WTC11 (cell line): ENCODE results near the gene RAB34. TPM values are rescaled to one million over a fixed set of nuclear protein-coding genes. Genes with fewer than 3 reads are reported as not detected.

Experiments
- ATAC-seq: fragments of 200-7000 bp; cut with Tn5 transposase; 2 replicates; pipeline ENCODE4 v1.10.0; 2021; ENCODE audit warnings: mild to moderate bottlenecking, moderate library complexity
- CTCF ChIA-PET: fragments of 300-600 bp; sonication (Branson Sonifier 250); formaldehyde crosslinking; loops from one replicate; lab custom pipeline; 2021; ENCODE audit warnings: antibody characterized with exemption; lab: Charles Lee
- POLR2A ChIA-PET: fragments of 350-600 bp; sonication (Branson Sonifier 250); formaldehyde crosslinking; loops from one replicate; lab custom pipeline; 2021; ENCODE audit warnings: antibody characterized with exemption; lab: Charles Lee
- DNase-seq: peaks from one replicate; pipeline ENCODE4 v3.0.0; 2021; ENCODE audit warnings: low spot score
- H3K27ac Mint-ChIP-seq: 2 replicates; pipeline ENCODE4 v1.8.0; 2021; ENCODE audit warnings: mixed read lengths
- H3K27me3 Mint-ChIP-seq: 2 replicates; pipeline ENCODE4 v1.8.0; 2021; ENCODE audit warnings: low read depth, mild to moderate bottlenecking, moderate library complexity, mixed read lengths
- H3K36me3 Mint-ChIP-seq: 2 replicates; pipeline ENCODE4 v1.8.0; 2021; ENCODE audit warnings: mixed read lengths
- H3K4me1 Mint-ChIP-seq: 2 replicates; pipeline ENCODE4 v1.8.0; 2022; ENCODE audit warnings: mixed read lengths
- H3K4me3 Mint-ChIP-seq: 2 replicates; pipeline ENCODE4 v1.8.0; 2021; ENCODE audit warnings: mild to moderate bottlenecking, moderate library complexity, mixed read lengths
- H3K9me3 Mint-ChIP-seq: 2 replicates; pipeline ENCODE4 v1.8.0; 2021; ENCODE audit warnings: mixed read lengths
- ELF4 ChIP-seq: sonication (generic); formaldehyde crosslinking; IDR thresholded peaks from 2 replicates; pipeline ENCODE4 v1.8.1; 2022; ENCODE audit warnings: low read depth, mild to moderate bottlenecking, moderate library complexity, missing genetic modification reagents
- FOXJ3 ChIP-seq: sonication (generic); formaldehyde crosslinking; IDR thresholded peaks from 2 replicates; pipeline ENCODE4 v1.9.0; 2021; ENCODE audit warnings: missing genetic modification reagents, mild to moderate bottlenecking, borderline replicate concordance
- GRHL2 ChIP-seq: fragments of 250-450 bp; sonication (Bioruptor Pico); IDR thresholded peaks from 2 replicates; pipeline ENCODE4 v1.8.0; 2022; ENCODE audit warnings: mild to moderate bottlenecking, moderate library complexity; ENCODE audit not compliant: insufficient replicate concordance, severe bottlenecking
- GTF2I ChIP-seq: fragments of 250-450 bp; sonication (Bioruptor Pico); conservative IDR thresholded peaks from 2 replicates; pipeline ENCODE4 v1.4.0; 2021; ENCODE audit warnings: mild to moderate bottlenecking
- HMGA2 ChIP-seq: fragments of 250-450 bp; sonication (Bioruptor Pico); IDR thresholded peaks from 2 replicates; pipeline ENCODE4 v1.4.0; 2021; ENCODE audit warnings: mild to moderate bottlenecking, moderate library complexity
- IRF1 ChIP-seq: sonication (generic); formaldehyde crosslinking; IDR thresholded peaks from 2 replicates; pipeline ENCODE4 v1.8.0; 2023; ENCODE audit warnings: missing genetic modification reagents
- IRF2 ChIP-seq: sonication (generic); formaldehyde crosslinking; IDR thresholded peaks from 2 replicates; pipeline ENCODE4 v1.8.0; 2022; ENCODE audit warnings: low read depth, missing genetic modification reagents, borderline replicate concordance
- KAT7 ChIP-seq: sonication (generic); formaldehyde crosslinking; IDR thresholded peaks from 2 replicates; pipeline ENCODE4 v1.8.1; 2023; ENCODE audit warnings: missing genetic modification reagents, mild to moderate bottlenecking, borderline replicate concordance
- MLX ChIP-seq: sonication (generic); formaldehyde crosslinking; IDR thresholded peaks from 2 replicates; pipeline ENCODE4 v1.8.1; 2023; ENCODE audit warnings: mild to moderate bottlenecking, missing genetic modification reagents, moderate library complexity
- NFATC4 ChIP-seq: fragments of 250-450 bp; sonication (Bioruptor Pico); IDR thresholded peaks from 2 replicates; pipeline ENCODE4 v1.9.0; 2021; ENCODE audit warnings: mild to moderate bottlenecking
- NR2C2 ChIP-seq: sonication (generic); formaldehyde crosslinking; IDR thresholded peaks from 2 replicates; pipeline ENCODE4 v1.8.0; 2022; ENCODE audit warnings: mild to moderate bottlenecking, missing genetic modification reagents
- RELA ChIP-seq: sonication (generic); formaldehyde crosslinking; IDR thresholded peaks from 2 replicates; pipeline ENCODE4 v1.8.1; 2022; ENCODE audit warnings: missing genetic modification reagents, mild to moderate bottlenecking, borderline replicate concordance
- SMAD4 ChIP-seq: sonication (generic); formaldehyde crosslinking; IDR thresholded peaks from 2 replicates; pipeline ENCODE4 v1.8.0; 2022; ENCODE audit warnings: mild to moderate bottlenecking, missing genetic modification reagents
- USF1 ChIP-seq: sonication (generic); formaldehyde crosslinking; IDR thresholded peaks from 2 replicates; pipeline ENCODE4 v1.8.0; 2022; ENCODE audit warnings: mild to moderate bottlenecking, missing genetic modification reagents
- ZNF138 ChIP-seq: sonication (generic); formaldehyde crosslinking; conservative IDR thresholded peaks from 2 replicates; pipeline ENCODE4 v1.8.1; 2022; ENCODE audit warnings: mild to moderate bottlenecking, moderate library complexity, missing genetic modification reagents
- ZNF423 ChIP-seq: fragments of 250-450 bp; sonication (Bioruptor Pico); IDR thresholded peaks from 2 replicates; pipeline ENCODE4 v2.1.2; 2022; ENCODE audit warnings: mild to moderate bottlenecking, moderate library complexity
- total RNA-seq: library from RNA; stranded (reverse); gene quantifications from 3 replicates; pipeline ENCODE4 v1.2.3, GENCODE V29; 2021
- TF ChIP-seq, protein P1 (sequence below): sonication (generic); formaldehyde crosslinking; IDR thresholded peaks from 2 replicates; pipeline ENCODE4 v1.8.1; 2023; ENCODE audit warnings: mild to moderate bottlenecking, missing genetic modification reagents
- TF ChIP-seq, protein P2 (sequence below): sonication (generic); formaldehyde crosslinking; IDR thresholded peaks from 2 replicates; pipeline ENCODE4 v1.8.1; 2023; ENCODE audit warnings: mild to moderate bottlenecking, moderate library complexity, missing genetic modification reagents
- TF ChIP-seq, protein P3 (sequence below): sonication (generic); formaldehyde crosslinking; IDR thresholded peaks from 2 replicates; pipeline ENCODE4 v1.8.0; 2022; ENCODE audit warnings: mild to moderate bottlenecking, missing genetic modification reagents

The RAB34 gene
- total RNA-seq, 1 experiment from 2014 or later: 181 TPM

- no peak for ATAC-seq
- Mint-ChIP-seq H3K9me3 (no peaks in the 10 kb centered on the region), H3K36me3 (peaks cover 21% of the 10 kb centered on the region), H3K27me3 (no peaks in the 10 kb centered on the region)
- CTCF ChIA-PET: interaction anchor here (1.3 to 12.2 kb wide), 2 partner anchors 8 to 12 kb away, joined by 5 to 541 read pairs; partner anchors contain the start of gene TRAF4
- TF ChIP-seq GRHL2 (CRISPR knock-in tag) (no peak), ZNF138 (CRISPR knock-in tag) (no peak), HMGA2 (no peak), NR2C2 (CRISPR knock-in tag) (no peak), RELA (CRISPR knock-in tag) (no peak), ELF4 (no peak), IRF2 (no peak), KAT7 (no peak), IRF1 (no peak), ZNF423 (CRISPR knock-in tag) (no peak), SMAD4 (CRISPR knock-in tag) (no peak), USF1 (CRISPR knock-in tag) (no peak), GTF2I (CRISPR knock-in tag) (no peak), NFATC4 (CRISPR knock-in tag) (no peak)
- TF ChIP-seq, protein P1, sequence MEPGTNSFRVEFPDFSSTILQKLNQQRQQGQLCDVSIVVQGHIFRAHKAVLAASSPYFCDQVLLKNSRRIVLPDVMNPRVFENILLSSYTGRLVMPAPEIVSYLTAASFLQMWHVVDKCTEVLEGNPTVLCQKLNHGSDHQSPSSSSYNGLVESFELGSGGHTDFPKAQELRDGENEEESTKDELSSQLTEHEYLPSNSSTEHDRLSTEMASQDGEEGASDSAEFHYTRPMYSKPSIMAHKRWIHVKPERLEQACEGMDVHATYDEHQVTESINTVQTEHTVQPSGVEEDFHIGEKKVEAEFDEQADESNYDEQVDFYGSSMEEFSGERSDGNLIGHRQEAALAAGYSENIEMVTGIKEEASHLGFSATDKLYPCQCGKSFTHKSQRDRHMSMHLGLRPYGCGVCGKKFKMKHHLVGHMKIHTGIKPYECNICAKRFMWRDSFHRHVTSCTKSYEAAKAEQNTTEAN: no peak
- TF ChIP-seq, protein P2, sequence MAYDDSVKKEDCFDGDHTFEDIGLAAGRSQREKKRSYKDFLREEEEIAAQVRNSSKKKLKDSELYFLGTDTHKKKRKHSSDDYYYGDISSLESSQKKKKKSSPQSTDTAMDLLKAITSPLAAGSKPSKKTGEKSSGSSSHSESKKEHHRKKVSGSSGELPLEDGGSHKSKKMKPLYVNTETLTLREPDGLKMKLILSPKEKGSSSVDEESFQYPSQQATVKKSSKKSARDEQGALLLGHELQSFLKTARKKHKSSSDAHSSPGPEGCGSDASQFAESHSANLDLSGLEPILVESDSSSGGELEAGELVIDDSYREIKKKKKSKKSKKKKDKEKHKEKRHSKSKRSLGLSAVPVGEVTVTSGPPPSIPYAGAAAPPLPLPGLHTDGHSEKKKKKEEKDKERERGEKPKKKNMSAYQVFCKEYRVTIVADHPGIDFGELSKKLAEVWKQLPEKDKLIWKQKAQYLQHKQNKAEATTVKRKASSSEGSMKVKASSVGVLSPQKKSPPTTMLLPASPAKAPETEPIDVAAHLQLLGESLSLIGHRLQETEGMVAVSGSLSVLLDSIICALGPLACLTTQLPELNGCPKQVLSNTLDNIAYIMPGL: no peak
- TF ChIP-seq, protein P3, sequence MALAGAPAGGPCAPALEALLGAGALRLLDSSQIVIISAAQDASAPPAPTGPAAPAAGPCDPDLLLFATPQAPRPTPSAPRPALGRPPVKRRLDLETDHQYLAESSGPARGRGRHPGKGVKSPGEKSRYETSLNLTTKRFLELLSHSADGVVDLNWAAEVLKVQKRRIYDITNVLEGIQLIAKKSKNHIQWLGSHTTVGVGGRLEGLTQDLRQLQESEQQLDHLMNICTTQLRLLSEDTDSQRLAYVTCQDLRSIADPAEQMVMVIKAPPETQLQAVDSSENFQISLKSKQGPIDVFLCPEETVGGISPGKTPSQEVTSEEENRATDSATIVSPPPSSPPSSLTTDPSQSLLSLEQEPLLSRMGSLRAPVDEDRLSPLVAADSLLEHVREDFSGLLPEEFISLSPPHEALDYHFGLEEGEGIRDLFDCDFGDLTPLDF (CRISPR knock-in tag): no peak
- TF ChIP-seq, all 79 proteins: peak for 0
- Mint-ChIP-seq H3K4me3 (no peak overlapping the region), H3K4me1 (0 out of 2 replicates have a peak, but pooled peaks cover 2% of the 10 kb centered on the region), H3K27ac (no peak overlapping the region)
- POLR2A ChIA-PET: interaction anchor here (0.6 kb wide), 1 partner anchor 11 kb away, joined by 3 read pairs; no protein-coding TSS in a partner anchor
- DNase-seq: no peak
These were observed 17.1 kb upstream of the RAB34 start for GRCh38 chr17:28734712-28735241.

GRCh38 chr17:28733346-28733745 is 15.7 kb upstream of the RAB34 start:
- ChIA-PET POLR2A (no interaction called here), CTCF (interaction anchor here (12.2 kb wide), 1 partner anchor 14 kb away, joined by 541 read pairs; the partner anchor contains the start of gene TRAF4)
- no peaks in the 10 kb centered on the region for H3K27me3 Mint-ChIP-seq
- no peak for DNase-seq
- H3K27ac Mint-ChIP-seq: peak overlapping the region; percentile 38
- ATAC-seq: no peak
- no peak overlapping the region for H3K4me3 Mint-ChIP-seq
- TF ChIP-seq FOXJ3 (CRISPR knock-in tag) (no peak), MLX (CRISPR knock-in tag) (no peak)
- peaks cover 11% of the 10 kb centered on the region for H3K36me3 Mint-ChIP-seq
- H3K4me1 Mint-ChIP-seq: peaks cover 8% of the 10 kb centered on the region
- no peaks in the 10 kb centered on the region for H3K9me3 Mint-ChIP-seq
